Choroid plexus epithelial cell (primary cell): ENCODE results near the gene FAM98C.

Experiments used
- DNase-seq: peaks from one replicate; pipeline ENCODE4 v3.0.0-alpha.2; 2010; ENCODE audit warnings: low read depth
- H3K4me3 ChIP-seq: 2 replicates; pipeline ENCODE4 v1.5.1; 2011; ENCODE audit warnings: low read depth, mild to moderate bottlenecking, control low read depth, low read length, moderate library complexity
- TF ChIP-seq, protein P1 (sequence below): conservative IDR thresholded peaks from 2 replicates; pipeline ENCODE4 v1.5.1; 2011; ENCODE audit warnings: low read depth, mild to moderate bottlenecking, control low read depth, inconsistent platforms, low read length, moderate library complexity

The FAM98C gene

DNA sequence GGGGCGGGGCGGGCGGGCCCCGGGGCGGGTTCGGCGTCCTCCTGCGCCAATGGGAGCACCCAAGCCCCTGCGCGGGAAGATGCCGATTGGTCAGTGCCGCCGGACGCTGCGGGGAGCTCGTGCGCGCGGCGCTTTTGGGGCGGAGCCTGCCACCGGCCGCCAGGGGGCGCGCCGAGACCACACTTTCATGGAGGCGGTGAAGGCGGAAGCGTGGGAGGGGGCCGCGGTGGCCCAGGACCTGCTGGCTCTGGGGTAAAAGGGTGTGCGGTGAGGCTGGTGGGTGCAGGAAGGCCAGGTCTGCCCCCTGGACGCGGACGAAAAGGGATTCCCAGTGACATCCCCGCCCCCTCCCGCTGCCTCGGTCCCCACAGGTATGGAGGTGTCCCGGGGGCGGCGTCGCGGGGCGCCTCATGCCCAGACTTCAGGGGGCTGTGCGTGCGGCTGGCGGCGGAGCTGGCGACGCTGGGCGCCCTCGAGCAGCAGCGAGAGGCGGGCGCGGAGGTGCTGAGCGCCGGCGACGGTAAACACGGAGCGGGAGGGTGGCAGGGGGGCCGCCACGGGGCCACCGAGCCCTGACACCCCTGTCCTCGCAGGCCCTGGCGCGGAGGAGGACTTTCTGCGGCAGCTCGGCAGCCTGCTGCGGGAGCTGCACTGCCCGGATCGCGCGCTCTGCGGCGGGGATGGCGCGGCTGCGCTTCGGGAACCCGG, at the start of gene FAM98C:
Gene FAM98C, plus strand, starts transcription at position 127 of the 708 bp plus-strand sequence. Its CDS starts 61 bp downstream, at position 188.
- DNase-seq = peak; percentile 97
- H3K4me3 ChIP-seq = peak within 1 kb of the TSS; percentile 90
- TF ChIP-seq, protein P1, sequence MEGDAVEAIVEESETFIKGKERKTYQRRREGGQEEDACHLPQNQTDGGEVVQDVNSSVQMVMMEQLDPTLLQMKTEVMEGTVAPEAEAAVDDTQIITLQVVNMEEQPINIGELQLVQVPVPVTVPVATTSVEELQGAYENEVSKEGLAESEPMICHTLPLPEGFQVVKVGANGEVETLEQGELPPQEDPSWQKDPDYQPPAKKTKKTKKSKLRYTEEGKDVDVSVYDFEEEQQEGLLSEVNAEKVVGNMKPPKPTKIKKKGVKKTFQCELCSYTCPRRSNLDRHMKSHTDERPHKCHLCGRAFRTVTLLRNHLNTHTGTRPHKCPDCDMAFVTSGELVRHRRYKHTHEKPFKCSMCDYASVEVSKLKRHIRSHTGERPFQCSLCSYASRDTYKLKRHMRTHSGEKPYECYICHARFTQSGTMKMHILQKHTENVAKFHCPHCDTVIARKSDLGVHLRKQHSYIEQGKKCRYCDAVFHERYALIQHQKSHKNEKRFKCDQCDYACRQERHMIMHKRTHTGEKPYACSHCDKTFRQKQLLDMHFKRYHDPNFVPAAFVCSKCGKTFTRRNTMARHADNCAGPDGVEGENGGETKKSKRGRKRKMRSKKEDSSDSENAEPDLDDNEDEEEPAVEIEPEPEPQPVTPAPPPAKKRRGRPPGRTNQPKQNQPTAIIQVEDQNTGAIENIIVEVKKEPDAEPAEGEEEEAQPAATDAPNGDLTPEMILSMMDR = peak; percentile 71

DNA sequence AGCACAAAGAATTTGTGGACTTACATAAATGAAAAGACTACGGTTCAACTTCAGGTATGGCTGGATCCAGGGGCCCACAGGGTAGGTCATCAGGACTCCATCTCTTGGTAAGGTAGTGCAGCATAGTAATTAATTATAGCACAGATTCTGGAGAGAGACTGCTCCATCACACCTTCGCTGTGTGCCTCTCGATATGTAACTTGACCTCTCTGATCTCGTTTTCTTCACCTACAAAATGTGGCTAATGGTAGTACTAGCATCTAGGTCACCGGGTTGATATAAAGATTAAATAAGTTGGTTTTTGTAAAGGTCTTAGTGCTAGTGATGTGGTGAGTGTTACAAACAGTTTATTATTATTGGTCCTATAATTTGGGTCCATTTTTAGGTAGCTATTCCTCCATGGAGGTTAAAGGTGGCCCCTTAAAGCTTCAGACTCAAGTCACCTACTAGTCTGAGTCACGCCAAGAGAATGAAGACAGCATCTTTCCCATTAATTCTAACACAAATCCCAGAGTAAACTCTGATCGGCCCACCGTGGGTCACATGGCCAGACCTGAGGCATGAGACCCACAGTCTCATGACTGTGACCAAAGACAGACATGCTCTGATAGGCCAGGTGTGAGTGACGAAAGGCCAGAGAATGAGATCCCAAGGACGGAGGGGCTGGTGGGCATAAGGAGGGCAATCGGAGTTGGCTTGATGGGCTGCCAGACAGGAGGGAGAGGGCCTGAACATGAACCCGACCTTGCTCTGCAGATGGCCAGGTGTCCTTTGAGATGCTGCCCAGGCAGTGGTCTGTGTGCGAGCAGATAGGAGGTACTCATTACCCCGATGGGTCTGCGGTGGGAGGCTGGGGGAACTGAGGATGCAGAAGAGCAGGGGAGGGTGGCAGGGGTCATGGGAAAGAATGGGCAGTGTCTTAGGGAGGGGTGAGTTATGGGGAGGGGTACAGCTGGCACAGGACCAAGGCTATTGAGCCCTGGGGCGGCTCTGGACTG, 46.9 kb upstream of the FAM98C start:
- TF ChIP-seq, protein P1 = no peak
- no peak overlapping the region for H3K4me3 ChIP-seq
- no peak for DNase-seq

- no peak for DNase-seq
Measured at GRCh38 chr19:38358071-38358470, 44.8 kb upstream of the FAM98C start.

DNA sequence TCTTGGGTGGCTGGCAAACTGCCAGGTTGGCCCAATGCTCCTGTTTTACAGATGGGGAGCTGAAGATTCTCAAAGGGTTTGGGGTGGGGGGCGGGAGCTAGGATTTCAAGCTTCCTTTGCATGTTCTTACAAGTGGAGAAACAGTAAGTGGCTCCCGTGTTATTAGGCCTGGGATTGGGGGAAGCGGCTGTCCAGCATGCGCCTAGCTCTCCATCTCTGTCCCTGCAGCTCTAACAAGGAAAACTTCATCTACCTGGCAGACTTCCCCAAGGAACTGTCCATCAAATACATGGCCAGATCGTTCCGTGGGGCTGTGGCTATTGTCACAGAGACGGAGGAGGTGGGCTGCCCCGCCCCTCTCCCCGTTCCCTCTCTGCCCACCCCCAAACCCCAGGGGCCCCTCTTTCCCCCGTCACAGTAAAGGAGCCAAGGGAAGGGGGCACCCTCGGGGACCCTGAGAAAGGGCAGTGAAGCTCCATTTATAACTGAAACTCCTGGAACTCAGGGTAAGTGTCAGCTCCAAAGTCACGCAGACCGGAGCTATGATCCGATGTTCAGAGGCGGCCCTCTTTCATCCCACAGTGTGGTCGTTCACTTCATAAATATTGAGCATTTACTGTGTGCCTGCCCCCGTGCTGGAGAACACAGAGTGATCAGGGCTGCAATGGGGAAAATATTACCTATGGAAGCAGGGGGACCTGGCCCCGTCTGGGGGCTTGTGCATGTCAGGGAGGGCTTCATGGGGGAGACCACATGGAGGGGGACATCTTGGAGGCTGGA, 43.5 kb upstream of the FAM98C start:
- no peak overlapping the region for H3K4me3 ChIP-seq
- TF ChIP-seq, protein P1 = no peak
- no peak for DNase-seq

More at GRCh38 chr19:38358071-38358470, 44.8 kb upstream of the FAM98C start:
- H3K4me3 ChIP-seq = no peak overlapping the region
- TF ChIP-seq, protein P1 = no peak

- no peak for DNase-seq
- TF ChIP-seq, protein P1 = no peak
- H3K4me3 ChIP-seq = no peak overlapping the region
Measured at GRCh38 chr19:38360351-38360750, 42.5 kb upstream of the FAM98C start.

GRCh38 chr19:38360839-38361631, 41.9 kb upstream of the FAM98C start:
- H3K4me3 ChIP-seq = peak overlapping the region; percentile 62
- TF ChIP-seq, protein P1 = no peak
- DNase-seq = no peak
